ENCODE data around the gene TCERG1L.
"Not testable (repeated sequence)": the region's sequence is repeated elsewhere in the genome, so short reads cannot be mapped to it uniquely, and the experiment has no call there.

TCERG1L gene

DNA sequence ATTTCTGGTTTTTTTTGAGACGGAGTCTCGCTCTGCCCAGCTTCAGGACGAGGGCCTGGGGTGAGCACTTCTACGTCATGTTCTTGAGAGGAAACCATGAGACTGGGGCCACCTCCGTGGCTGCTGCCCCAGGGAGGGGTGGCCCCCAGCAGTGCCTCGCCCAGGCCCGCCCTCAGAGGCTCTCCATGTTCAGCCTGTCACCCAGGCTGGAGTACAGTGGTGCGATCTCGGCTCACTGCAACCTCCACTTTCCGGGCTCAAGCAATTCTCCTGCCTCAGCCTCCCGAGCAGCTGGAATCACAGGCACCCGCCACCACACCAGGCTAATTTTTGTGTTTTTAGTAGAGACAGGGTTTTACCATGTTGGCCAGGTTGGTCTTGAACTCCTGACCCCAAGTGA lies 175.2 kb downstream of the TCERG1L start:
- not testable (repeated sequence) for DNase-seq

DNA sequence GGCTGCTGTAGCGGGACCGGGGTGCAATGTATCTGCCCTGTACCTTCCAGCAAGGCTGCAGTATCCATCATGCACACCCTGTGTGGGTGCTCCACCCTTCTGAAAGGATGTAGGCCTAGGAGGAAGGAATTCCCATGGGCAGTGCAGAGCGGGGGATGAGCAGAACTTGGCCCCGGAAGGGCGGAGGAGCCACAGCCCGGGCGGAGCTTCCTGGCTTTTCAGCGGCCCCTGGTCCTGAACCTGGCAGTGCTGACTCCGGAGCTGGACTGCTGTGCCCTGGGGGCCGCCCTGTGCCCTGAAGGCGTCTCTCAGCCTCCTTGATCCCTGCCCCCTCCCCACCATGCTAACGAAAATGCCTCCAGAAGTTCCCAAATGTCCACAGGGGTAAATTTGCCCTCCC lies 175.8 kb downstream of the TCERG1L start:
- DNase-seq: no peak

DNA sequence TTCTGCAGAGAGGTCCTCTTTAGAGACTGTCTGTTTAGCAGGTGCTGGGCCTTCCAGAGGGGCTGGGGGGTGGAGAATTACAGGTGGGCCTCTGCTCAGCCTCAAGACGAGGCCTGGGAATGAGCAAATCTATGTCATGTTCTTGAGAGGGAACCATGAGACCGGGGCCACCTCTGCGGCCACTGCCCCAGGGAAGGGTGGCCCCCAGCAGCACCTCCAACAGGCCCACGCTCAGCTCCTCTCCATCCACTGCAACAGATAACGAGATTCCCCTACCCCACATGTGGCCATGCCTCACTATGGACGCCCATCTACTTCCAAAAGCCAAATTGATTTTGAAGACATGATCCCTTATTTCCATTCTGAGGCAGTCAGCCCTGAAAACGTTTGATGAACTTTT lies 176.9 kb downstream of the TCERG1L start:
- no peak for DNase-seq

DNA sequence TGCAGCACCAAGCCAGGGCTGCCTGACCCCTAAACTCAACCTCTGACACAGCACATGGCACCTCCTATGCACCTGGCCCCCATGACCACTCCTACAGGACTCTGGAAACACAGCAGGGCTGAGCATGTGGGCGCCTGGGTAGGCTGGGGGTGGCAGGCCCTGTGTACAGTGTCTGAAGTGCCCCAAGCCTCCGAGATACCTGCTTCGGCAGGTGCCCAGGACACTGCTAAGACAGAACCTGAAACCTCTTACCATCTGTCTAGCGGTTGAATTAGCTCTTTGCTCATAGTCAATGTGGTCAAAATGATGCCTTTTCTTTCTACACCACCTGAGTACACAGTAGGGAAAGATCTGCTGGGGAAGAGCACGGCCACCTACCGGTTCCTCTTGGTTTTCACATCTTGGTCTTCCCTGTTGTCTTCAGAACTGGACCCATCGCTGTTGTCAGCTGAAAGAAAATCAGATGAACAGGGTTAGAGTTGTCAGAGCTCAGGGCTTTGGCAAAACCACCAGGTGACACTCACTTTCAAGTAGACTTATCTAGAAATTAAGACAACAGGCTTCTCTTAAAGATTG lies 177.4 kb downstream of the TCERG1L start:
- no peak for DNase-seq

DNA sequence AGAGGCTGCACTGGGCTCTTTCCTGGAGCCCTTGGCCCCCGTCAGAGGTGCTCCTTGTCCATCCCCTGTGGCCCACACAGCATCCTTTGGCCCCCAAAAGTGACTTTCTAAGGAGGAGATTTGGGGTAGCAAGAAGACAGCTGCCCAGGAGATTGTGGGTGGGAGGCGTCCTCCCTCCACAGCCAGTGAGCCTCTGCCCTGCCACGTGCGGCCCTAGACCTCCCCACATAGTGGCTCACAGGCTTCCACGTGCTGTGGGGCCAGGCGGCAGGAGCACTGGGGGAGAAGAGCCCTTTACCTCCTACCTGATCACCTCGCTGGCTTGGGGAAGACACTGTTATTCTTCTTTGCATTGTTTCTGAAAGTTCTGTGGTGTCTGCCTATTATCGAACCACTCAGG lies 178.8 kb downstream of the TCERG1L start:
- no peak for DNase-seq

DNA sequence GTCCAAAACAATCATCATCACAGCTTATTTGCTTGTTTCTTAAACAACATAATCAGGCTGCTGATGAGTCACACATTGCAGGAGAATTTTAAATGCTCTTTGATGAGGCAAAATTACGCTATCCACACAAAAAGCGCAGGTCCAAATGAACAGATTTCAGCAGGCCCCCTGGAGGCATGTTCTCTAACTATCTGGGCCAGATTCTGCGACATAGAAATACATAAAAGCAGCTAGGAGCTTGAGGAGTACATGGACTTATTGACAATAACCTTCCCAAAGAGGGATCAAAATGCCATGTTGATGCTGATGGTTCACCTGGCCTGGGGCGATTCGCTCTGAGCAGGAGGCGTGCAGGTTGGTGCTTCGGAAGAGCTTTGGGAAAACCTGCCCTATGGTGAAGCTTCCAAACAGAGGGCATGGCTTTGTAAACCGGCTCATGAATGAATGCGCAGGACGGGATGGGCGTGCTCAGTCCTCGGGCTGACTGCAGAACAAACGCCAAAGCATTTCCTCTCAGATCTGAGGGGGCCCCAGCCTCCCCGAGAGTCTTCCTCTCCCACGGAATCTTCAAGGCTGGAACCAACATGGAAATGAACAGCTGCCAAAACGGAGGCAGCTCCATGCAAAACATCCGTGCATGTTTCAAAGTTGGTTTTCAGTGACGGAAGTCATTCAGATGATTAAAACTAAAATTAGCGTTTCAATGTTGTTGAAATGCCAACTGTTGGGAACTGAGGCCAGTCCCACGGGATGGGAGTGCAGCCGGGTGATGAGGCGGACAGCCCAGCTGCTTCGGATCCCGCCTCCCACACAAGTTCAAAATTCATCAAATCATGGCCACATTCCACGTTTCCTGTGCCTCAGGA lies 179.6 kb downstream of the TCERG1L start:
- no peak for DNase-seq

DNA sequence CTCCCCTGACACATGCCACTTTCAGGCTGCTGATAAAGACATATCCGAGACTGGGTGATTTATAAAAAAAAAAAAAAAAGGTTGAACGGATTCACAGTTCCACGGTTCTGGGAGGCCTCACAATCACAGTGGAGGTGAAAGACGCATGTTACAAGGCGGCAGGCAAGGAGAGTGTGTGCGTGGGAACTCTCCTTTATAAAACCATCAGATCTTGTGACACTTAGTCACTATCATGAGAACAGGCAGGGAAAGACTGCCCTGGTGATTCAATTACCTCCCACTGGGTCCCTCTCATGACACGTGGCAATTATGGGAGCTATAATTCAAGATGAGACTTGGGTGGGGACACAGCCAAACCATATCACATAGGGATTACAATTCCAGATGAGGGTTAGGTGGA lies 181.5 kb downstream of the TCERG1L start:
- no peak for DNase-seq

DNA sequence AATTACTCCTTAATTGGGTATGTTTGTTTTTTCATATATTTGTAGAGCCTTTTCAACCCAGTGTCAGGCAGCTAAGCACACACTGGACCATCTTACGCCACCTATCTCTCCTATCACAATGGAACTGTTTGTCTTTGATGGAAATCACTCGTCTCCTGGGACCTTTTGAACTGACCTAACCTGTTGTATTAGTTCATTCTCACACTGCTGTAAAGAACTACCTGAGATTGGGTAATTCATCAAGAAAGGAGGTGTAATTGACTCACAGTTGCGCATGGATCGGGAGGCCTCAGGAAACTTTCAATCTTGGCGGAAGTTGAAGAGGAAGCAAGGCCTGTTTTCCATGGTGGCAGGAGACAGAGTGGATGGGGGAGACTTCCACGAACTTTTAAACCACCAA lies 182.0 kb downstream of the TCERG1L start:
- DNase-seq: no peak

DNA sequence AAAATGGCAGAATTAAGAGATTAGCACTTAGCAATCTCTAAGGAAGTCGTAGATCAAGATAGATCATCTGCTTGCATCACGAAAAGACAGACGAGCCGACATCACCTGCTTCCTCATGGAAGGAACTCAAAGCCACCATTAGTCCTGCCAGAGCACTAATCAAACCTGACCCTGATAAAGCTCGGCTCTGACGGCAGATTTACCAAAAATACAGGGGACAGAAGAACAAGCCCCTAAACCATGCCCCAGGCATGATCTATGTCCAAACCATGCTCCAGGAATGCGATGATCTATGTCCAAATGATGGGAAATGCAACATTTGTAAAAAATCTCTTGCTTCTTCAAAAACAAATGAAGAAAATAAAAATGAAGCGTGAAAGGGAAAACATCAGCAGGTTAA lies 182.8 kb downstream of the TCERG1L start:
- no peak for DNase-seq

DNA sequence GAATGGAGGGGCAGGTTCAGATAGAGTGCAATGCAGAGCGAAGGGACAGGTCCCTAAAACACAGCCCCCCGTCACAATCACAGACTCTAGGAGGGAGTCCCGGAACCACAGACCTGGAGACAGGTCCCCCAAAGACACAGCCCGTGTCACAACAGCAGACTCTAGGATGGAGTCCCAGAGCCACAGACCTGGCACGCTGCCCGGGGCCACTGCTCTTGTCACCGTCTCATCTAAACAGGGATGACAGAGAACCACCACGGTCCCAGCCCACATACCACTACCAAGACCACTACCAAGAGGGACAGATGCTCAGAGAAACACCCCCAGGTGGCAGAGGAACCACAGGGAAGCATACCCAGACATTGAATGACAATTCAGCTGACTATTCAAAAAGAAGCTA lies 183.9 kb downstream of the TCERG1L start:
- DNase-seq: no peak

DNA sequence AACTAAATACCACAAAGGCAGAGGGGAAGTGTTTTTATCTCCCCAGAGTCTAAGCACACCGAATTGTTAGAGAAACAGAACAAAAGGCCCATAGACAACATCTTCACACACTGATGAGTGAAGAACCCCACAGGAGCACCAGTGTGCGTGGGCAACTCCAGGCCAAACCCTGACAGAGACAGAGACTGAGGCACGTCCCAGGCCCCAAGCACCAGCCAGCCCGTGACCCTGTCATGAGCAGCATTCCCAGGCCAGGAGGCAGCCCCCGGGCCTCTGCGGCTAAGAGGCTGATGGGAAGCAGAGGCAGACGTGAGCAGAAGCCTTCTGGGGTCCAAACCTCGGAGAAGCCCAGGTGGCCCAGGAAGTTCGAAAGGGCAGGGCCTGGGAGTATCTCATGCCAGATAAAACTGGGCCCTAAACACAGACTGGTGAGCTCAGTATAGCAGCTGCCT lies 184.4 kb downstream of the TCERG1L start:
- no peak for DNase-seq

DNA sequence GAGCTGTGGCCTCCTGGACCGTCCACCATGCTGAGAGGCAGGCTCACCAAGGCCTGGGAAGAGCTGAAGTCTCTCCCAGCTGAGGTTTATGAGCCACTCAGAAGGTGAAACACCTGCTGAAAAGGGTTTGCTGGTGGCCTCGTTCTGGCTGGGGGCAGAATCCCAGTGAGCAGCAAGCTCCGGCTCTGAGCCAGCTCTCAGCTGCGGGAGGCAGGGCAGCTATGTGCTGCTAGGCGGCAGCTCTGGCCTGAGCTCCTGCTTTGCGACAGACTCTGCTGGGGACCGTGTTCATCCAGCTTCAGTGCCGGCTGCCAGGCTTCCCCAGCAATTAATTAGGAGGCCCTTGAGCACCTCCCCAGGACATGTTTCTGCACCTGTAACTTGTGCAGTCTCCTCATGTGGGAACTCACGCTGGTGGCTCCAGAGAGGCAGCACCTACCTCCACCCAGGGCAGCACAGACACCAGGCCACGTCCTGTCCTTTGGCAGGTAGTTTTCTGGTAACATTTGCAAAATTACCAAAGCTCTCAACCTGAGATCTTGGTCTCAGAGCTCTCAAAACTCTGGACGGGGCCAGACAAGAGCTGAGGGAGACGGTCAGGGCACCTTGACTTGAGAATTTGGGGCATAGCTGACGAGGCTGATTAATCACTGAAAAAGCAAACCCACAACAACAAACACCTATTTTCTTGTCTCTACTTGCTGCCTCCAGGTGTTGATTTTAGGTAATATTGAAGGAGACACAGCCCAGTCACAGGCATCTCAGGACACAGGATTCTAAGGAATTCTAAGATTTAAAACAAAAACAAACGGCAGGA lies 185.0 kb downstream of the TCERG1L start:
- no peak for DNase-seq

DNA sequence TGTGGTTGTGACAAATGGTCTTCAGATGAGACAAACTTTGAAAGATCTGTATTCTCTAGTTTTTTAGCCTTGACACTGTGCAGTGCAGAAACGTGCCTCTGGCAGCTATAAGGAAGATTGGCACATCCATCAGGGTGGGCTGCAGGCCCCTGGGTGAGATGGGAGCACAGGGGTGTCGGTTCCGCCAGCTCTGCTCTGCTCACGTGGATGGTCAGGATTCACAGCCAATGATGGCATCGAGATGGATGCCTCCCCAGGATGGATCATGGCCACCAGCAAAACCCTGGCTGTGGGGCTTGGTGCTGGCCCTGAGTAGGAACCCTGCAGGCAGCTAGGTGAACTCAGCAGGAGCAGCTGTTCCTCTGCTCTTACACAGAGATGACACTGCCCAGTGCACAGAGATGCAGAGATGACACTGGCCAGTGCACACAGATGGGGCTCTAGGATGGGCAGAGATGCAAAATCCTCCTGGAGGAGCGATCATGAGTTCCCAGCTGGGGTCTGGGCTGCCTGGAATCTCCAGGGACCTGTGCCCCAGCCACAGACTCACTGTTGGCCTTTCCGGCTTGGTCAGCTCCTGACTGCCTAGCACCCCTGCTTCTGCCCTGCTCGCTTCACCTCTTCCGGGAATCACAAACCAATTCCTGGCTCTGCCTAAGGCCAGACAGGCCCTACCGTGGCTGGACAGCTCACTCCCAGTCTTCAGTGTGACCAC lies 185.9 kb downstream of the TCERG1L start:
- DNase-seq: no peak

DNA sequence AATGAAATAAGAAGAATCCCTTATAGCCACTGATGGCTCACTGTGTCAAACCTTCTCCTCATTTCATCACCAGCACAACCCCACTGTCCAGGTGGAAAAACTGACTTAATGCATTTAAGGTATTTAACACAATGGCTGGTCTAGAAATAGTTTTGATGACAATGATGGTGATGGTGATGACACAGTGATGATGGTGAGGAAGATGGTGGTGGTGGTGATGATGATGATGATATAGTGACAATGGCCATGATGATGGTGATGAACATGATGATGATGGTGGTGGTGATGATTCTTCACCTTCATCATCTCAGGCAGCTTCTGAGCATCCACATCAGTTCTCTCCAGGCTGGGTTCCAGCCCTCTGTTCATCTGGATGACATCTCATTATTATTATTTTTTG lies 186.6 kb downstream of the TCERG1L start:
- no peak for DNase-seq

DNA sequence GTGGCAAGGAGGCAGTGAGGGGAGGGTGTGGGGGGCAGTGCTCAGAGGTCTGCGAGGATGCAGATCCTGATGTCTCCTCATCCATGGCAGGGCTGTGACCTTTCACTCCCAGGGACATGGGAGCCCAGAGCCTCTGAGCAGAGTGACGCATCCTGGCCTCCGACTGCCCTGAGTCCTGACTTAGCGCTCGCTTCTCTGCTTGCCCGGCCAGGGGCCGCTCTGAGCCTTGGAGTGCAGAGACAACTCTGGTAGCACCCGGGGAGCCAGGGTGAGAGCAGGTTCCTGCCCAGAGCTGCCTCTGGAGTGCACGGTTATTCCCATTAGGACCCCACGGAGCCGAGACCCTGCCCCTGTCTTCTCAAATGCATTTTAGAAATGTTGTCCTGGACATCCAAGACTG lies 188.0 kb downstream of the TCERG1L start:
- no peak for DNase-seq

DNA sequence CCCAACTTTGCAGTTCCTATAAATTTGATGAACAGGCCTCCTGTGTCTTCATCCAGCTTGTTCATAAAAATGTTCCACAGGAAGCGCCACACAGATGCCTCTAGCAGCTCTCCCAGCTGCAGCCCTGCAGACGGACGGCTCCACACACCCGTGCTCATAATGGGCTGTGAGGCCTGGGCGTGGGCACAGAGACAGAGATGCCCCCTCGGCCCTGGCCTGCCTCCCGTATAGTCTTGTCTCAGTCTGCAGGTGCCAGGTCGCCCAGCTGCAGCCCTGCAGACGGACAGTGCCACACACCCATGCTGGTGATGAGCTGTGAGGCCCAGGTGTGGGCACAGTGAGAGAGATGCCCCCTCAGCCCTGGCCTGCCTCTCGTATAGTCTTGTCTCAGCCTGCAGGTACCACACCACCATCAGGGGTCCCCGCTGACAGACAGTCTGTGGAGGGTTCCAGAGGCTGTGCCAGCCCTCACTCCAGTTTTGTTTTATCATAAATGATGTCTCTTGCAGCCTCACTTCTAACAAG lies 189.9 kb downstream of the TCERG1L start:
- no peak for DNase-seq

DNA sequence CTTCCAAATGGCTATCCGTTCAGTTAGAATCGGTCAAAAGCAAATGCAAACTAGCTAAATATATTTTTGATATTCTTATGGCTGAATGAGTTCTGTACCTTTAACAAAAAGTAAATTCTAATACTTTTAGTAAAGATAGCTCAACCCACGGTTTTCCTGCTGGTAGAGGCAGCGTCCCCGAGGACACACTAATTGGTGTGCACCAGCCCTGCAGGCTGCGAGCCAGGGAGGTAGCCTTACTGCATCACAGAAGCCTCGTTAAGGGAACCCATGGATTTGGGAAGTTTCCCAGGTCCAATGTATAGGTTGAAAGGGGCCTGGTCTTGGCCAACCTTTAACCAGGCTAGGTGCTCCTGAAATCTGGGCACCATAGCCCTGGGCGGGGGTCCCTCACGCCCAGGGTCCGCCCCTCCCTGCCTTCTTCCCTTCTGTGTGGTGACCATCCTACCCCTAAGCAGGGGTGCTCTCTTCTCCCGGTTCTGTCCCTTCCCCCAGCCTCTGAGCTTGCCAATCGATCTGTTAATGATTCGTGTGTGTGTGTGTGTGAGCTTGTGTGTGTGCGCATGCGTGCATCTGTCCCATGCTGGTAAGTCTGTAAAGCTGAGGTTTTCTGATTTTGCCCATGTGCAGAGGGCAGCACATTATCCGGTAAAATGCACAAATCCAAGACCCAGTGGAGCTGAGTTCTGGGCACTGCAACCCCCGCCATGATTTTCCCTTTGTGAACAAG lies 191.7 kb downstream of the TCERG1L start:
- no peak for DNase-seq

DNA sequence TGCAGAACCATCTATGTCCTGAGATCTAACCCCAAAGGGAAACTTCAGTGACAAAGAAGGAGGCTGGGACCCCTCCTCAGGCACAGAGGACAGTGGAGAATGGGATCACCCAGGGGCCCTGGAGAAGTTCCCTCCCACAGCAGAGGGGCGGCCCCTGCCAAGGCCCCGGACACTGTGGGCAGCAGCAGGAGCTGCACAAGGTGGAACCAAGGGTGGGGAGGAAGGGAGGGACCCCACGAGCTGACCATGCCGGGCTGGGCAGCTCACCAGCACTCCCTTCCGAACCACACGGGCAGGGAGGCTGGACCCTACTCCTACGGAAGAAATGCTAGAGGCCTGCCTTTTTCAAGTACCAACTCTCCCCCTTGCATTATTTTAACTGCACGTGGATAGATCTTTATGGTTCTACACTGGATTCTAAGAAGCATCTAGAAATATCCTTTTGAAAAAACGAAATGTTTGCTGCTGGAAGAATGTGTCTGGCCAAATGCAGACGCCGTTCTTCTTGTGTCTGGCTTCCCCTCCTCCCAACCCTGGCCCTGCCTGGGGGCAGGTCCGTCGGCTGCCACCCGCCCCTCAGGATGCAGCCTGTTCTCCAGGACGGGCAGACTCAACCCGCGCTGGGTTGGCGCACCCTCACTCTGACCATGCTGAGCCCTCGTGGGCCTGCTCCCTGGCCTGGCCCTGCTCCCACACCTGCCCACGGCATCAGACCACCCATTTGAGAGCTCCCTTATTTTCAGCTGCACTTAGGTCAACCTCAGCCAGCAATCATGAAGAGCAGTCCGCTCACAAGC lies 193.9 kb downstream of the TCERG1L start:
- no peak for DNase-seq

DNA sequence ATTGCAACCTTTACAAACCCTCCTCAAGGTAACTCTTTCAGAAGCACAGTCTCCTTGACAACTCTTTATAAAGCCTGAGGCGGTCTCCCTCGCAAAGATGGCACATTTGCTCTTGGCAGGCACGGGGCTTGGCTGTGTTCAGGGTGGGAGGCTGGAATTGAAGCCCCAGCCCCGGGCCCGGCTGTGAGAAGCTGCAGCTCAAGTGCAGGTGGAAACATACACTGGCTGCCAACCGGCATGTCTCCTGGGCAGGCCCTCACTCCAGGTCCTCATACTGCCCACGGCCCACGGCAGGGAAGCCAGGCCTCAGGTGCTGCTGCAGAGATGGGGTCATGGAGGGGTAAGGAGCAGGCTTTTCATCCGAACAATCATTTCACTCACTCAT lies 194.5 kb downstream of the TCERG1L start:
- DNase-seq: no peak

DNA sequence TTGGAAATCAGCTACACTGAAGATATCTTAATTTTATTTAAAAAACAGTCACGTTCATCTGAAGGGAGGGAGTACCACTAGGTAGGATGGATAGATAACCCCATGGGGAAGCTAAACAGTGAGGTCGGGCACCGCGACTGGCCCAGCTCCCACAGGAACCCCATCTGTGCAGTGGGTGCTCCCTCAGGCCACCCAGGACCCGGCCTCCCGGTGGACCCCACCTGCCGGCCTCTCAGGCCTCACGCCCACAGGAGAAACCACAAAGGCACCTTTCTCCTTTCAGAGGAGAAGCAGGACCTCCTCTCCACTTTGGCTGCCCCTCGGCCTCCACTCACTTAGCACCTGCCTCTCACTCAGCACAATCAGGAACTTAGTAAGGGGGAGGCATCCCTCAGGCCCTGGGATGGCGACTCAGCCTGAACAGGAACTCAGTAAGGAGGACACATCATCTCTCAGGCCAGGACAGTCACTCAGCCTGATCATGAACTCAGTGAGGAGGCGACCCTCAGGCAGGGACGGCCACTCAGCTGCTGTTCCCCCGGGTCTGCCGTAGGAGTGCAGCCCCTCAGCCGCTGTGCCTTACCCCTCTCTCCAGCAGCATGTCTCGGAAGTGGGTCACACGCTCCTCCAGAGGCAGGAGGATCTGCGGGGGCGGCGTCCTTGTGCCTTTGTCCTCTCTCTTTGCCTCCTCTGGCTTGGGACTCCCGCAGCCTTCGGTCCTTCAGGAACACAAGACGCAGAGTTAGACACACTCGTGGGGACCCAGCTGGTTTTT lies 195.1 kb downstream of the TCERG1L start:
- no peak for DNase-seq

DNA sequence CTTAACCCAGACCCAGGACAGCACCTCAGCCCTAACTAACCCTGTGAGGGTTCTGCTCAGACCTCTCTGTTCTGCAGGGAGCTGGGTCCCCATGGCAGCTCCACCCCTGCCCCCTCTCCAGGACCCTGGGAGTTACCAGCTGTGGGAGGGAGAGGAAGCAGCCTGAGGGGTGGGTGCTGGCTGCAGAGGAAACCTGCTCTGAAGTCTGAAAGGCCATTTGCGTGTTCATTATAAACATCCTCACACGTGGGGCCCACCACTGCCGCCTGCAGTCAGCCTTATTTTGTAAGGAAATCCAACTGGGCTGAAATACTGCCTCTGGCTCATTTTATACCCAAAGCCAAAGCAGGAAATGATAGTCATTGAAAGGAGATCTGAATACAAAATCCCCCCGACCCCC lies 195.7 kb downstream of the TCERG1L start:
- DNase-seq: no peak

Data from CD4-positive, alpha-beta T cell treated with Interleukin-21 for 1 hour (primary cell).